ENCODE measurements around the gene BUB1B. TPM values are rescaled to one million over a fixed set of nuclear protein-coding genes. Genes with fewer than 3 reads are reported as not detected.
"Not testable (repeated sequence)": the region's sequence is repeated elsewhere in the genome, so short reads cannot be mapped to it uniquely, and the experiment has no call there.

BUB1B gene
- total RNA-seq, 2 donors from 2014 or later, result 10.2 to 48.3 TPM

GRCh38 chr15:40146037-40146436 is 14.8 kb upstream of the BUB1B start:
- H3K4me3 ChIP-seq, result no peak overlapping the region
- no peaks in the 10 kb centered on the region for H3K9me3 ChIP-seq
- H3K4me1 ChIP-seq, result no peaks in the 10 kb centered on the region
- DNase-seq, result no peak
- TF ChIP-seq, protein P1, sequence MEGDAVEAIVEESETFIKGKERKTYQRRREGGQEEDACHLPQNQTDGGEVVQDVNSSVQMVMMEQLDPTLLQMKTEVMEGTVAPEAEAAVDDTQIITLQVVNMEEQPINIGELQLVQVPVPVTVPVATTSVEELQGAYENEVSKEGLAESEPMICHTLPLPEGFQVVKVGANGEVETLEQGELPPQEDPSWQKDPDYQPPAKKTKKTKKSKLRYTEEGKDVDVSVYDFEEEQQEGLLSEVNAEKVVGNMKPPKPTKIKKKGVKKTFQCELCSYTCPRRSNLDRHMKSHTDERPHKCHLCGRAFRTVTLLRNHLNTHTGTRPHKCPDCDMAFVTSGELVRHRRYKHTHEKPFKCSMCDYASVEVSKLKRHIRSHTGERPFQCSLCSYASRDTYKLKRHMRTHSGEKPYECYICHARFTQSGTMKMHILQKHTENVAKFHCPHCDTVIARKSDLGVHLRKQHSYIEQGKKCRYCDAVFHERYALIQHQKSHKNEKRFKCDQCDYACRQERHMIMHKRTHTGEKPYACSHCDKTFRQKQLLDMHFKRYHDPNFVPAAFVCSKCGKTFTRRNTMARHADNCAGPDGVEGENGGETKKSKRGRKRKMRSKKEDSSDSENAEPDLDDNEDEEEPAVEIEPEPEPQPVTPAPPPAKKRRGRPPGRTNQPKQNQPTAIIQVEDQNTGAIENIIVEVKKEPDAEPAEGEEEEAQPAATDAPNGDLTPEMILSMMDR (IDR thresholded peaks at IDR 0.05), result no peak
- H3K27ac ChIP-seq, result no peak overlapping the region
- H3K36me3 ChIP-seq, result no peaks in the 10 kb centered on the region
- H3K27me3 ChIP-seq, result no peaks in the 10 kb centered on the region
- no peak overlapping the region for H3K9ac ChIP-seq (ENCODE audit: low read depth in 2 of 2, low read length in 2 of 2)
- intact Hi-C loops (cut with DNase I), result no loop called here

DNA sequence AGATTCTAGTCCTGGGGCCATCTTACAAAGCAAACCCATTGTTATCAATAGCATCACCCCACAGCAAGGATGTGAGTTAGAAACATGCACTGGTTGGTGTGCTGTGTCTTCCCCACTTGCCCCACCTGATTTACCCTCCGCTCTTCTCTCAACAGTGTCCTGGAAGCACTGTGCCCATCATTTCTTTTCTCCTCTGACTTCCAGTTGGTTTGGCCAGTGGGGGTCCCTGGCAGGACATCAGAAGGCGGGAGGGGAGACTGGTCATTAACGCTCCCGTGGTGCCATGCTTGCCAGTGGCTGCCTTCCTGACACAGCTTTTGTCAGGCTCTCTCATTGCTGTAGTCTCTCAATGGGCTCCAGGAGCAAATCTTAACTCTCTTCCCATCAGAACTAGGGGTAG is 11.5 kb upstream of the BUB1B start:
- no peak overlapping the region for H3K4me3 ChIP-seq
- intact Hi-C loops (cut with DNase I), result no loop called here
- no peaks in the 10 kb centered on the region for H3K27me3 ChIP-seq
- no peak overlapping the region for H3K9ac ChIP-seq (ENCODE audit: low read depth in 2 of 2, low read length in 2 of 2)
- no peaks in the 10 kb centered on the region for H3K4me1 ChIP-seq
- TF ChIP-seq, protein P1 (IDR thresholded peaks at IDR 0.05), result no peak
- H3K36me3 ChIP-seq, result no peaks in the 10 kb centered on the region
- no peak overlapping the region for H3K27ac ChIP-seq
- no peaks in the 10 kb centered on the region for H3K9me3 ChIP-seq
- no peak for DNase-seq

- DNase-seq, result no peak
- H3K4me1 ChIP-seq, result no peaks in the 10 kb centered on the region
- no peak overlapping the region for H3K4me3 ChIP-seq
- H3K27ac ChIP-seq, result no peak overlapping the region
- H3K36me3 ChIP-seq, result no peaks in the 10 kb centered on the region
- no peaks in the 10 kb centered on the region for H3K27me3 ChIP-seq
- no peak overlapping the region for H3K9ac ChIP-seq (ENCODE audit: low read depth in 2 of 2, low read length in 2 of 2)
- H3K9me3 ChIP-seq, result no peaks in the 10 kb centered on the region
- TF ChIP-seq, protein P1 (IDR thresholded peaks at IDR 0.05), result no peak
- intact Hi-C loops (cut with DNase I), result no loop called here
Measured at GRCh38 chr15:40150163-40150925, 10.5 kb upstream of the BUB1B start.

DNA sequence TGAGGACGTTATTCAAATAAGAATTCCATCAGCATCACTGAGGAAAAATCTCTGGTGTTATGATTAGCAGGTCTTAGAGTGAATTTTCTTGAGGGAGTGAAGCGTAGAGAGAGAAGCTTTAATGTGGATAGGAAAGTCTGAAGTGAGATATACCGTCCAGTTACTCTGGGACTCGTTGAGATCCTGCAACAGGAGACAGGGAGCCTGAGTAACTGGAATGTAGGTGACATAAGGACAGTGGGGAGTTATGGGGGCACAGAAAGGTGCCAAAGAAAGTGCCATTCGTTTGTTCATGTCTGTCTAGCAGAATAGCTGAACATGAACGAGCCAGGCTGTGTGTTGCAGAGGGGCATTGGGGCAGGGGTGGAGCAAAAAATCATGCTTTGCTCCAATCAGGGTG is 9.4 kb upstream of the BUB1B start:
- Histone ChIP-seq H3K27ac (no peak overlapping the region), H3K27me3 (no peaks in the 10 kb centered on the region), H3K9me3 (no peaks in the 10 kb centered on the region), H3K4me3 (no peak overlapping the region), H3K4me1 (no peaks in the 10 kb centered on the region), H3K36me3 (no peaks in the 10 kb centered on the region), H3K9ac (ENCODE audit: low read depth in 2 of 2, low read length in 2 of 2) (no peak overlapping the region)
- no peak for DNase-seq
- TF ChIP-seq, protein P1 (IDR thresholded peaks at IDR 0.05), result no peak
- intact Hi-C loops (cut with DNase I), result no loop called here

- no peaks in the 10 kb centered on the region for H3K36me3 ChIP-seq
Measured at GRCh38 chr15:40151991-40152390, 8.9 kb upstream of the BUB1B start.

GRCh38 chr15:40154821-40155220 is 6.0 kb upstream of the BUB1B start:
- H3K27ac ChIP-seq; intact Hi-C loops (cut with DNase I); H3K4me1 ChIP-seq; H3K9ac ChIP-seq (ENCODE audit: low read depth in 2 of 2, low read length in 2 of 2); DNase-seq; H3K9me3 ChIP-seq; H3K36me3 ChIP-seq; H3K4me3 ChIP-seq; H3K27me3 ChIP-seq: not testable (repeated sequence)

More at GRCh38 chr15:40151991-40152390, 8.9 kb upstream of the BUB1B start:
- DNase-seq, result no peak
- Histone ChIP-seq H3K9me3 (no peaks in the 10 kb centered on the region), H3K4me1 (no peaks in the 10 kb centered on the region), H3K27ac (no peak overlapping the region), H3K27me3 (no peaks in the 10 kb centered on the region), H3K4me3 (no peak overlapping the region), H3K9ac (ENCODE audit: low read depth in 2 of 2, low read length in 2 of 2) (no peak overlapping the region)
- intact Hi-C loops (cut with DNase I), result no loop called here
- TF ChIP-seq, protein P1 (IDR thresholded peaks at IDR 0.05), result no peak

All from colonic mucosa (tissue), 4 donors.